Measurements from ENCODE around the gene SRMS.

SRMS gene

GRCh38 chr20:63492518-63492917, 55.0 kb downstream of the SRMS start:
- in situ Hi-C loops (cut with MboI; ENCODE audit: low sequenced_read_pairs): no loop called here

GRCh38 chr20:63491635-63492230, 55.8 kb downstream of the SRMS start:
- in situ Hi-C loops (cut with MboI; ENCODE audit: low sequenced_read_pairs): no loop called here

GRCh38 chr20:63491078-63491477, 56.5 kb downstream of the SRMS start:
- in situ Hi-C loops (cut with MboI; ENCODE audit: low sequenced_read_pairs): no loop called here

All from HL-60/S4 treated with retinoic acid at 250 ng/mL for 4 days and 3 days (cell line).